SK-N-MC (cell line): ENCODE measurements around the gene RCBTB1.

Experiments used
- DNase-seq: peaks from one replicate; pipeline ENCODE4 v3.0.0-alpha.2; 2011; ENCODE audit warnings: low read depth, low spot score
- H3K27ac ChIP-seq: fragments of 200-600 bp; sonication (generic); 2 replicates; pipeline ENCODE4 v1.5.1; 2016; ENCODE audit warnings: mixed run types
- H3K36me3 ChIP-seq: fragments of 200-600 bp; sonication (generic); 2 replicates; pipeline ENCODE4 v1.6.1; 2017; ENCODE audit warnings: antibody characterized with exemption, low read length, mixed read lengths; ENCODE audit not compliant: insufficient read depth
- H3K4me3 ChIP-seq: fragments of 200-600 bp; sonication (generic); 2 replicates; pipeline ENCODE4 v1.5.1; 2016
- H3K9ac ChIP-seq: fragments of 200-600 bp; sonication (generic); 2 replicates; pipeline ENCODE4 v1.8.0; 2017; ENCODE audit warnings: mixed run types, mixed read lengths; ENCODE audit not compliant: insufficient read length
- H3K9me3 ChIP-seq: fragments of 200-600 bp; sonication (generic); 2 replicates; pipeline ENCODE4 v1.6.1; 2017; ENCODE audit warnings: low read depth, mild to moderate bottlenecking, antibody characterized with exemption, low read length, moderate library complexity, mixed read lengths
- EZH2 ChIP-seq: fragments of 200-600 bp; sonication (generic); IDR thresholded peaks from one replicate; pipeline ENCODE4 v1.6.1; 2017; ENCODE audit warnings: antibody characterized with exemption
- FOXP2 ChIP-seq: optimal IDR thresholded peaks from 2 replicates; pipeline ENCODE3; 2011; ENCODE audit warnings: mild to moderate bottlenecking, moderate library complexity; ENCODE audit not compliant: insufficient read depth; ENCODE audit errors: extremely low read length, control extremely low read depth
- POLR2AphosphoS5 ChIP-seq: IDR thresholded peaks from 2 replicates; pipeline ENCODE4 v1.6.1; 2012; ENCODE audit warnings: mild to moderate bottlenecking, low read depth, low read length, borderline replicate concordance

The RCBTB1 gene

GRCh38 chr13:49549289-49549688 lies 36.1 kb downstream of the RCBTB1 start:
- Histone ChIP-seq H3K9ac (no peak overlapping the region), H3K36me3 (peaks cover 12% of the 10 kb centered on the region), H3K9me3 (no peaks in the 10 kb centered on the region), H3K27ac (no peak overlapping the region), H3K4me3 (no peak overlapping the region)
- TF ChIP-seq EZH2 (no peak), POLR2AphosphoS5 (no peak), FOXP2 (no peak)
- DNase-seq, result no peak

- TF ChIP-seq POLR2AphosphoS5 (no peak), EZH2 (no peak), FOXP2 (no peak)
- Histone ChIP-seq H3K36me3 (peaks cover 14% of the 10 kb centered on the region), H3K27ac (no peak overlapping the region), H3K4me3 (no peak overlapping the region), H3K9ac (no peak overlapping the region), H3K9me3 (no peaks in the 10 kb centered on the region)
- DNase-seq, result no peak
Observed at GRCh38 chr13:49546561-49546960, 38.8 kb downstream of the RCBTB1 start.

GRCh38 chr13:49545661-49546060 lies 39.7 kb downstream of the RCBTB1 start:
- Histone ChIP-seq H3K4me3 (no peak overlapping the region), H3K9ac (no peak overlapping the region), H3K9me3 (no peaks in the 10 kb centered on the region), H3K36me3 (peaks cover 16% of the 10 kb centered on the region), H3K27ac (no peak overlapping the region)
- DNase-seq, result no peak
- no peak for TF ChIP-seq POLR2AphosphoS5
- TF ChIP-seq EZH2, result no peak

- TF ChIP-seq FOXP2 (no peak), POLR2AphosphoS5 (no peak), EZH2 (no peak)
- no peak for DNase-seq
- no peaks in the 10 kb centered on the region for H3K9me3 ChIP-seq
- H3K36me3 ChIP-seq, result peaks cover 26% of the 10 kb centered on the region
- H3K4me3 ChIP-seq, result no peak overlapping the region
- H3K9ac ChIP-seq, result no peak overlapping the region
- H3K27ac ChIP-seq, result no peak overlapping the region
Observed at GRCh38 chr13:49543656-49544055, 41.7 kb downstream of the RCBTB1 start.

GRCh38 chr13:49540552-49540951 lies 44.8 kb downstream of the RCBTB1 start:
- Histone ChIP-seq H3K4me3 (no peak overlapping the region), H3K9ac (no peak overlapping the region), H3K27ac (no peak overlapping the region), H3K9me3 (no peaks in the 10 kb centered on the region), H3K36me3 (peaks cover 23% of the 10 kb centered on the region)
- no peak for DNase-seq
- TF ChIP-seq EZH2 (no peak), POLR2AphosphoS5 (no peak), FOXP2 (no peak)

- Histone ChIP-seq H3K27ac (no peak overlapping the region), H3K36me3 (peaks cover 23% of the 10 kb centered on the region), H3K4me3 (no peak overlapping the region), H3K9ac (no peak overlapping the region), H3K9me3 (no peaks in the 10 kb centered on the region)
- DNase-seq, result no peak
- no peak for TF ChIP-seq POLR2AphosphoS5
Observed at GRCh38 chr13:49539746-49540145, 45.6 kb downstream of the RCBTB1 start.

- H3K9me3 ChIP-seq, result no peaks in the 10 kb centered on the region
- H3K9ac ChIP-seq, result no peak overlapping the region
- DNase-seq, result no peak
- H3K4me3 ChIP-seq, result no peak overlapping the region
- TF ChIP-seq FOXP2, result no peak
- no peak for TF ChIP-seq POLR2AphosphoS5
- TF ChIP-seq EZH2, result no peak
- H3K27ac ChIP-seq, result no peak overlapping the region
- peaks cover 19% of the 10 kb centered on the region for H3K36me3 ChIP-seq
Observed at GRCh38 chr13:49539313-49539712, 46.0 kb downstream of the RCBTB1 start.

- Histone ChIP-seq H3K9ac (no peak overlapping the region), H3K36me3 (peaks cover 25% of the 10 kb centered on the region), H3K27ac (no peak overlapping the region), H3K4me3 (no peak overlapping the region), H3K9me3 (no peaks in the 10 kb centered on the region)
- TF ChIP-seq POLR2AphosphoS5 (no peak), EZH2 (no peak), FOXP2 (no peak)
- DNase-seq, result no peak
Observed at GRCh38 chr13:49538404-49538803, 47.0 kb downstream of the RCBTB1 start.

GRCh38 chr13:49536144-49536873 lies 49.0 kb downstream of the RCBTB1 start:
- no peak for DNase-seq
- Histone ChIP-seq H3K36me3 (peaks cover 20% of the 10 kb centered on the region), H3K4me3 (no peak overlapping the region), H3K9me3 (no peaks in the 10 kb centered on the region), H3K27ac (no peak overlapping the region), H3K9ac (no peak overlapping the region)
- TF ChIP-seq POLR2AphosphoS5 (no peak), FOXP2 (no peak), EZH2 (no peak)
